Chondrocyte (in vitro differentiated cells): ENCODE data around the gene KLF9. TPM values are rescaled to one million over a fixed set of nuclear protein-coding genes. Genes with fewer than 3 reads are reported as not detected.

ENCODE experiments used
- DNase-seq: peaks from one replicate; pipeline ENCODE4 v3.0.0; 2021; ENCODE audit warnings: mixed read lengths, low spot score
- H3K27ac Mint-ChIP-seq: one replicate; pipeline ENCODE4 v1.8.0; 2021; ENCODE audit warnings: mild to moderate bottlenecking, moderate library complexity, mixed read lengths; ENCODE audit not compliant: unreplicated experiment
- H3K27me3 Mint-ChIP-seq: 2 replicates; pipeline ENCODE4 v1.8.0; 2021; ENCODE audit warnings: low read depth, mixed read lengths
- H3K36me3 Mint-ChIP-seq: 2 replicates; pipeline ENCODE4 v1.8.0; 2021; ENCODE audit warnings: low read depth, mixed read lengths
- H3K4me1 Mint-ChIP-seq: 2 replicates; pipeline ENCODE4 v1.8.0; 2021; ENCODE audit warnings: low read depth, mild to moderate bottlenecking, mixed read lengths
- H3K4me3 Mint-ChIP-seq: one replicate; pipeline ENCODE4 v1.8.0; 2021; ENCODE audit warnings: mild to moderate bottlenecking, moderate library complexity, mixed read lengths; ENCODE audit not compliant: unreplicated experiment
- H3K9me3 Mint-ChIP-seq: 2 replicates; pipeline ENCODE4 v1.8.0; 2021; ENCODE audit warnings: low read depth, mixed read lengths
- CTCF ChIP-seq: fragments of 200-600 bp; sonication (generic); IDR thresholded peaks from 2 replicates; pipeline ENCODE4 v1.5.0; 2021; ENCODE audit warnings: antibody characterized with exemption, mild to moderate bottlenecking, moderate library complexity
- total RNA-seq: library from RNA; stranded (reverse); gene quantifications from 3 replicates; pipeline ENCODE4 v1.2.1, GENCODE V29; 2021

The KLF9 gene
- total RNA-seq, 1 donor from 2014 or later: 31.0 TPM

- H3K36me3 Mint-ChIP-seq: peaks cover 17% of the 10 kb centered on the region
- H3K27me3 Mint-ChIP-seq: no peaks in the 10 kb centered on the region
- H3K9me3 Mint-ChIP-seq: no peaks in the 10 kb centered on the region
- H3K4me1 Mint-ChIP-seq: peaks cover 55% of the 10 kb centered on the region
- no peak for TF ChIP-seq CTCF
- no peak overlapping the region for H3K4me3 Mint-ChIP-seq
- H3K27ac Mint-ChIP-seq: peak overlapping the region; percentile 46
- DNase-seq: no peak
These were observed 24.7 kb downstream of the KLF9 start for GRCh38 chr9:70389621-70390266.

GRCh38 chr9:70389188-70389587 lies 25.3 kb downstream of the KLF9 start:
- Mint-ChIP-seq H3K9me3 (no peaks in the 10 kb centered on the region), H3K27ac (no peak overlapping the region), H3K4me1 (peaks cover 49% of the 10 kb centered on the region), H3K27me3 (no peaks in the 10 kb centered on the region), H3K4me3 (no peak overlapping the region), H3K36me3 (peaks cover 21% of the 10 kb centered on the region)
- DNase-seq: no peak
- TF ChIP-seq CTCF: no peak

GRCh38 chr9:70387663-70388062 lies 26.8 kb downstream of the KLF9 start:
- no peaks in the 10 kb centered on the region for H3K27me3 Mint-ChIP-seq

GRCh38 chr9:70385426-70385825 lies 29.0 kb downstream of the KLF9 start:
- no peaks in the 10 kb centered on the region for H3K9me3 Mint-ChIP-seq
- H3K27me3 Mint-ChIP-seq: no peaks in the 10 kb centered on the region
- DNase-seq: no peak
- H3K4me1 Mint-ChIP-seq: peaks cover 15% of the 10 kb centered on the region
- H3K36me3 Mint-ChIP-seq: peaks cover 36% of the 10 kb centered on the region
- no peak overlapping the region for H3K4me3 Mint-ChIP-seq
- no peak overlapping the region for H3K27ac Mint-ChIP-seq
- no peak for TF ChIP-seq CTCF

More at GRCh38 chr9:70387663-70388062, 26.8 kb downstream of the KLF9 start:
- no peak for DNase-seq
- H3K9me3 Mint-ChIP-seq: no peaks in the 10 kb centered on the region
- no peak overlapping the region for H3K4me3 Mint-ChIP-seq
- peaks cover 34% of the 10 kb centered on the region for H3K4me1 Mint-ChIP-seq
- H3K36me3 Mint-ChIP-seq: peaks cover 32% of the 10 kb centered on the region
- peak overlapping the region; percentile 15 for H3K27ac Mint-ChIP-seq
- no peak for TF ChIP-seq CTCF

GRCh38 chr9:70382709-70383605 lies 31.5 kb downstream of the KLF9 start:
- DNase-seq: no peak
- Mint-ChIP-seq H3K27me3 (no peaks in the 10 kb centered on the region), H3K27ac (peak overlapping the region; percentile 24), H3K4me1 (no peaks in the 10 kb centered on the region), H3K36me3 (peaks cover 36% of the 10 kb centered on the region), H3K9me3 (no peaks in the 10 kb centered on the region), H3K4me3 (no peak overlapping the region)
- no peak for TF ChIP-seq CTCF
